ENCODE measurements around the gene GMDS. TPM values are rescaled to one million over a fixed set of nuclear protein-coding genes. Genes with fewer than 3 reads are reported as not detected.
A peak's percentile ranks its signal among the peaks of the same experiment; 100 is the strongest.

GMDS gene
- total and polyA plus RNA-seq, 2 of the 13 experiments (the other 11 are each of a cell fraction or from before 2014, with no cell fraction given) = 64.4 to 112 TPM

DNA sequence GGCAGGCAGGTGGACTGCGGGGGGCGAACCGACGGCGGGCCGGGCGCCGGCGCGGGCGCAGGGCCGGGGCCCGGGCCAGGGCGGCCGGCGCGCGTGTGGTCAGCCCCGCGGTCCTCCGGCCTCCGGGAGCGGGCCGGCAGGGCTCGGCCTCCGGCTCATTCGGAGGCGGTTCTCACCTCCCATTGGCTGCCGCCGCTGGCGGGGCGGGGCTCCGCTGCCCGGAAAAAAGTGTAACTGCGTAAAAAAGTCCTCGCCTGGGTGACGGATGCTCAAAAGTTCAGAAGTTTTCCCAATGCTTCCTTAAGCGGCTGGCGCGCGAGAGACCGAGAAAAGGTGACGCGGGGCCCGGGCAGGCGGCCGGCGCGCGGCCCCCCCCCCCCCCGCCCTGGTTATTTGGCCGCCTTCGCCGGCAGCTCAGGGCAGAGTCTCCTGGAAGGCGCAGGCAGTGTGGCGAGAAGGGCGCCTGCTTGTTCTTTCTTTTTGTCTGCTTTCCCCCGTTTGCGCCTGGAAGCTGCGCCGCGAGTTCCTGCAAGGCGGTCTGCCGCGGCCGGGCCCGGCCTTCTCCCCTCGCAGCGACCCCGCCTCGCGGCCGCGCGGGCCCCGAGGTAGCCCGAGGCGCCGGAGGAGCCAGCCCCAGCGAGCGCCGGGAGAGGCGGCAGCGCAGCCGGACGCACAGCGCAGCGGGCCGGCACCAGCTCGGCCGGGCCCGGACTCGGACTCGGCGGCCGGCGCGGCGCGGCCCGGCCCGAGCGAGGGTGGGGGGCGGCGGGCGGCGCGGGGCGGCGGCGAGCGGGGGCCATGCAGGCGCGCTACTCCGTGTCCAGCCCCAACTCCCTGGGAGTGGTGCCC lies 635.5 kb downstream of the GMDS start, which contains the start of gene FOXC1 (continued):
- TF ChIP-seq, protein P1, sequence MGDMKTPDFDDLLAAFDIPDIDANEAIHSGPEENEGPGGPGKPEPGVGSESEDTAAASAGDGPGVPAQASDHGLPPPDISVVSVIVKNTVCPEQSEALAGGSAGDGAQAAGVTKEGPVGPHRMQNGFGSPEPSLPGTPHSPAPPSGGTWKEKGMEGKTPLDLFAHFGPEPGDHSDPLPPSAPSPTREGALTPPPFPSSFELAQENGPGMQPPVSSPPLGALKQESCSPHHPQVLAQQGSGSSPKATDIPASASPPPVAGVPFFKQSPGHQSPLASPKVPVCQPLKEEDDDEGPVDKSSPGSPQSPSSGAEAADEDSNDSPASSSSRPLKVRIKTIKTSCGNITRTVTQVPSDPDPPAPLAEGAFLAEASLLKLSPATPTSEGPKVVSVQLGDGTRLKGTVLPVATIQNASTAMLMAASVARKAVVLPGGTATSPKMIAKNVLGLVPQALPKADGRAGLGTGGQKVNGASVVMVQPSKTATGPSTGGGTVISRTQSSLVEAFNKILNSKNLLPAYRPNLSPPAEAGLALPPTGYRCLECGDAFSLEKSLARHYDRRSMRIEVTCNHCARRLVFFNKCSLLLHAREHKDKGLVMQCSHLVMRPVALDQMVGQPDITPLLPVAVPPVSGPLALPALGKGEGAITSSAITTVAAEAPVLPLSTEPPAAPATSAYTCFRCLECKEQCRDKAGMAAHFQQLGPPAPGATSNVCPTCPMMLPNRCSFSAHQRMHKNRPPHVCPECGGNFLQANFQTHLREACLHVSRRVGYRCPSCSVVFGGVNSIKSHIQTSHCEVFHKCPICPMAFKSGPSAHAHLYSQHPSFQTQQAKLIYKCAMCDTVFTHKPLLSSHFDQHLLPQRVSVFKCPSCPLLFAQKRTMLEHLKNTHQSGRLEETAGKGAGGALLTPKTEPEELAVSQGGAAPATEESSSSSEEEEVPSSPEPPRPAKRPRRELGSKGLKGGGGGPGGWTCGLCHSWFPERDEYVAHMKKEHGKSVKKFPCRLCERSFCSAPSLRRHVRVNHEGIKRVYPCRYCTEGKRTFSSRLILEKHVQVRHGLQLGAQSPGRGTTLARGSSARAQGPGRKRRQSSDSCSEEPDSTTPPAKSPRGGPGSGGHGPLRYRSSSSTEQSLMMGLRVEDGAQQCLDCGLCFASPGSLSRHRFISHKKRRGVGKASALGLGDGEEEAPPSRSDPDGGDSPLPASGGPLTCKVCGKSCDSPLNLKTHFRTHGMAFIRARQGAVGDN (CRISPR knock-in tag; IDR thresholded peaks at IDR 0.05) = peak; percentile 15
- TF ChIP-seq PHF21A (CRISPR knock-in tag; IDR thresholded peaks at IDR 0.05) (peak; percentile 53; the same call in 1 of the 2 replicates), SAP130 (CRISPR knock-in tag; IDR thresholded peaks at IDR 0.05; ENCODE audit: low read depth) (peak; percentile 29; the same call in 1 of the 2 replicates), ZNF776 (CRISPR knock-in tag; IDR thresholded peaks at IDR 0.05) (0 out of 2 replicates have a peak, but pooled peaks have one; percentile 15), NFYB (CRISPR knock-in tag; IDR thresholded peaks at IDR 0.05) (peak; percentile 70), SAFB2 (CRISPR knock-in tag; IDR thresholded peaks at IDR 0.05; ENCODE audit: borderline replicate concordance, low read depth) (no peak), REPIN1 (CRISPR knock-in tag; IDR thresholded peaks at IDR 0.05; ENCODE audit: borderline replicate concordance, low read depth) (0 out of 2 replicates have a peak, but pooled peaks have one; percentile 65), POGZ (CRISPR knock-in tag; IDR thresholded peaks at IDR 0.05) (0 out of 2 replicates have a peak, but pooled peaks have one; percentile 32), CBFB (CRISPR knock-in tag; IDR thresholded peaks at IDR 0.05) (0 out of 2 replicates have a peak, but pooled peaks have one; percentile 5), HMG20B (CRISPR knock-in tag; conservative IDR thresholded peaks at IDR 0.05) (0 out of 2 replicates have a peak, but pooled peaks have one; percentile 34), NAIF1 (CRISPR knock-in tag; IDR thresholded peaks at IDR 0.05; ENCODE audit: borderline replicate concordance) (peak; percentile 76; the same call in 1 of the 2 replicates), ATF7-NPFF (CRISPR knock-in tag; IDR thresholded peaks at IDR 0.05; ENCODE audit: low read depth) (peak; percentile 39; the same call in 1 of the 2 replicates), XRCC5 (optimal IDR thresholded peaks at IDR 0.05; ENCODE audit: low read length) (no peak), ZSCAN31 (CRISPR knock-in tag; IDR thresholded peaks at IDR 0.05; ENCODE audit: low read depth) (0 out of 2 replicates have a peak, but pooled peaks have one; percentile 27), TBX2 (CRISPR knock-in tag; IDR thresholded peaks at IDR 0.05; ENCODE audit: borderline replicate concordance) (peak; percentile 29; the same call in 1 of the 2 replicates), ZBTB7B (CRISPR knock-in tag; IDR thresholded peaks at IDR 0.05) (0 out of 2 replicates have a peak, but pooled peaks have one; percentile 12), PHF20 (CRISPR knock-in tag; IDR thresholded peaks at IDR 0.05) (peak; percentile 36; the same call in 1 of the 2 replicates), CREB3 (CRISPR knock-in tag; IDR thresholded peaks at IDR 0.05) (no peak), ZNF441 (CRISPR knock-in tag; IDR thresholded peaks at IDR 0.05; ENCODE audit: borderline replicate concordance) (0 out of 2 replicates have a peak, but pooled peaks have one; percentile 42), HNRNPLL (IDR thresholded peaks at IDR 0.05; ENCODE audit: low read depth, low read length, poor library complexity, severe bottlenecking) (peak; percentile 99), ZFY (CRISPR knock-in tag; IDR thresholded peaks at IDR 0.05) (peak; percentile 67), JUN (CRISPR knock-in tag; IDR thresholded peaks at IDR 0.05) (no peak)
- TF ChIP-seq, protein P2, sequence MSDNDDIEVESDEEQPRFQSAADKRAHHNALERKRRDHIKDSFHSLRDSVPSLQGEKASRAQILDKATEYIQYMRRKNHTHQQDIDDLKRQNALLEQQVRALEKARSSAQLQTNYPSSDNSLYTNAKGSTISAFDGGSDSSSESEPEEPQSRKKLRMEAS (IDR thresholded peaks at IDR 0.05) = peak; percentile 16; the same call in 1 of the 2 replicates
